HepG2 (cell line): ENCODE data around the gene MED28. TPM values are rescaled to one million over a fixed set of nuclear protein-coding genes. Genes with fewer than 3 reads are reported as not detected.

Experiments used
- ATAC-seq: fragments of 200-7000 bp; cut with Tn5 transposase; 3 replicates; pipeline ENCODE4 v1.9.1; 2020; ENCODE audit warnings: mild to moderate bottlenecking, moderate library complexity
- BruUV-seq: library from RNA; stranded (reverse); fragments of 400-500 nt; replicated peaks from 2 replicates; lab custom pipeline; 2021; lab: Mats Ljungman, UMichigan
- CTCF ChIA-PET: fragments of 300-600 bp; formaldehyde crosslinking; extraction: SDS; loops from one replicate; lab custom pipeline; 2021; ENCODE audit warnings: low total read pairs, inconsistent platforms, low intra/inter-chr PET ratio; lab: Yijun Ruan, JAX
- POLR2A ChIA-PET: fragments of 350-600 bp; sonication (Branson Sonifier 250); formaldehyde crosslinking; loops from one replicate; lab custom pipeline; 2020; ENCODE audit warnings: antibody characterized with exemption, inconsistent platforms; lab: Yijun Ruan, JAX
- DNase-seq: peaks from one replicate; pipeline ENCODE4 v3.0.0-alpha.2; 2015; ENCODE audit warnings: low spot score
- FAIRE-seq: peaks from 3 replicates; lab custom pipeline; 2011; peaks lifted over from hg19 to GRCh38; lab: Jason Lieb, UNC
- H2AFZ ChIP-seq: one replicate; pipeline ENCODE4 v1.6.1; 2011; ENCODE audit warnings: low read length, inconsistent platforms
- H3K27ac ChIP-seq: fragments of 300-600 bp; 3 replicates; pipeline ENCODE4 v1.8.0; 2011; ENCODE audit warnings: mixed run types, mild to moderate bottlenecking, mixed read lengths, low read length, inconsistent platforms; ENCODE audit not compliant: insufficient read depth; ENCODE audit errors: extremely low read length
- H3K27me3 ChIP-seq, 2 experiments: fragments of 200-600 bp in 1 of 2; 2 replicates in 1 of 2; 3 replicates in 1 of 2; pipeline versions ENCODE4 v1.6.0 to v1.8.0; 2011; ENCODE audit warnings: low read length in 2 of 2, mild to moderate bottlenecking in 2 of 2, moderate library complexity in 2 of 2, inconsistent platforms in 1 of 2; ENCODE audit not compliant: insufficient read depth in 2 of 2, control insufficient read depth in 1 of 2
- H3K36me3 ChIP-seq, 2 experiments: fragments of 200-600 bp in 1 of 2; replicated peaks in 1 of 2; 2 replicates in 1 of 2; 3 replicates in 1 of 2; pipeline versions ENCODE4 v1.5.1 to v1.8.0; 2011; ENCODE audit warnings: low read length in 2 of 2, inconsistent platforms in 1 of 2; ENCODE audit not compliant: insufficient read depth in 2 of 2, control insufficient read depth in 1 of 2
- H3K4me1 ChIP-seq: 2 replicates; pipeline ENCODE4 v1.5.1; 2012; ENCODE audit warnings: low read length, inconsistent platforms; ENCODE audit not compliant: insufficient read depth
- H3K4me2 ChIP-seq: 2 replicates; pipeline ENCODE4 v1.6.0; 2011; ENCODE audit warnings: low read depth, low read length, inconsistent platforms
- H3K4me3 ChIP-seq, 3 experiments: fragments of 200-600 bp in 1 of 3; sonication (generic), shearing (Covaris generic) in 1 of 3; replicated peaks in 1 of 3; 2 replicates each; pipeline ENCODE4 v1.5.1; 2011 to 2016; ENCODE audit warnings: low read length in 3 of 3, inconsistent platforms in 2 of 3, low read depth in 2 of 3, mild to moderate bottlenecking in 2 of 3, control low read depth in 1 of 3, mixed read lengths in 1 of 3; ENCODE audit not compliant: insufficient read depth in 1 of 3
- H3K79me2 ChIP-seq: one replicate; pipeline ENCODE4 v1.6.1; 2011; ENCODE audit warnings: low read length, inconsistent platforms; ENCODE audit not compliant: insufficient read depth
- H3K9ac ChIP-seq: 2 replicates; pipeline ENCODE4 v1.6.0; 2011; ENCODE audit warnings: mild to moderate bottlenecking, low read depth, low read length, inconsistent platforms; ENCODE audit not compliant: insufficient read depth
- H3K9me3 ChIP-seq: 2 replicates; pipeline ENCODE4 v1.5.1; 2012; ENCODE audit warnings: mild to moderate bottlenecking, low read length
- H4K20me1 ChIP-seq: 2 replicates; pipeline ENCODE4 v1.6.0; 2011; ENCODE audit warnings: inconsistent platforms, mild to moderate bottlenecking, low read length, moderate library complexity; ENCODE audit not compliant: insufficient read depth
- ATM ChIP-seq: fragments of 450-650 bp; IDR thresholded peaks from 2 replicates; pipeline ENCODE4 v1.7.1; 2017; ENCODE audit warnings: mild to moderate bottlenecking, borderline replicate concordance
- BCLAF1 ChIP-seq: fragments of 450-650 bp; IDR thresholded peaks from 2 replicates; pipeline ENCODE4 v1.6.1; 2017; ENCODE audit warnings: mild to moderate bottlenecking
- CCAR2 ChIP-seq: fragments of 200-400 bp; formaldehyde crosslinking; optimal IDR thresholded peaks from 2 replicates; pipeline ENCODE3; 2018; ENCODE audit warnings: low read depth, mild to moderate bottlenecking, low read length, moderate library complexity
- DNMT1 ChIP-seq: sonication (generic); formaldehyde crosslinking; IDR thresholded peaks from 2 replicates; pipeline ENCODE4 v1.5.1; 2020; ENCODE audit warnings: mild to moderate bottlenecking, missing genetic modification reagents
- ELF1 ChIP-seq: sonication (generic); formaldehyde crosslinking; IDR thresholded peaks from 2 replicates; pipeline ENCODE4 v1.4.0; 2020; ENCODE audit warnings: missing genetic modification reagents
- FOXA3 ChIP-seq: IDR thresholded peaks from 2 replicates; pipeline ENCODE4 v1.6.1; 2016; ENCODE audit warnings: missing genetic modification reagents, missing compliant biosample characterization
- HCFC1 ChIP-seq: fragments of 150-350 bp; IDR thresholded peaks from 2 replicates; pipeline ENCODE4 v1.6.1; 2014; ENCODE audit warnings: low read depth, low read length
- HDAC6 ChIP-seq: fragments of 200-600 bp; sonication (generic); IDR thresholded peaks from 2 replicates; pipeline ENCODE4 v1.7.0; 2017; ENCODE audit warnings: mild to moderate bottlenecking, antibody characterized with exemption, low read length, low read depth
- HOXD1 ChIP-seq: sonication (generic); formaldehyde crosslinking; IDR thresholded peaks from 2 replicates; pipeline ENCODE4 v1.5.0; 2020; ENCODE audit warnings: missing genetic modification reagents
- JDP2 ChIP-seq: sonication (generic); formaldehyde crosslinking; IDR thresholded peaks from 2 replicates; pipeline ENCODE4 v1.8.1; 2022; ENCODE audit warnings: missing genetic modification reagents, borderline replicate concordance
- KDM3A ChIP-seq: IDR thresholded peaks from 2 replicates; pipeline ENCODE4 v1.6.1; 2018; ENCODE audit warnings: low read depth, missing compliant biosample characterization
- NR2F6 ChIP-seq, 2 experiments: IDR thresholded peaks; 2 replicates each; pipeline ENCODE4 v1.6.1; 2016; ENCODE audit warnings: antibody characterized with exemption in 1 of 2, mild to moderate bottlenecking in 1 of 2
- RBFOX2 ChIP-seq: fragments of 200-400 bp; formaldehyde crosslinking; IDR thresholded peaks from 2 replicates; pipeline ENCODE4 v1.6.1; 2017; ENCODE audit warnings: low read depth, mild to moderate bottlenecking, low read length
- SATB2 ChIP-seq: sonication (generic); formaldehyde crosslinking; IDR thresholded peaks from 2 replicates; pipeline ENCODE4 v1.5.0; 2020; ENCODE audit warnings: missing genetic modification reagents
- SMAD1 ChIP-seq: sonication (generic); formaldehyde crosslinking; IDR thresholded peaks from 2 replicates; pipeline ENCODE4 v1.4.0; 2020; ENCODE audit warnings: missing genetic modification reagents, low read depth, mild to moderate bottlenecking, borderline replicate concordance
- SP4 ChIP-seq: sonication (generic); formaldehyde crosslinking; IDR thresholded peaks from 2 replicates; pipeline ENCODE4 v1.8.1; 2023; ENCODE audit warnings: mild to moderate bottlenecking, missing genetic modification reagents
- TBL1XR1 ChIP-seq: fragments of 150-350 bp; IDR thresholded peaks from 2 replicates; pipeline ENCODE4 v1.6.1; 2014; ENCODE audit warnings: borderline replicate concordance, low read length; ENCODE audit not compliant: partially characterized antibody
- ZKSCAN5 ChIP-seq: sonication (generic); formaldehyde crosslinking; IDR thresholded peaks from 2 replicates; pipeline ENCODE4 v1.5.1; 2020; ENCODE audit warnings: mild to moderate bottlenecking, missing genetic modification reagents
- WGBS: methylation state at CpG from one replicate; pipeline ENCODE4 v1.1.6; 2017; ENCODE audit warnings: low lambda C conversion rate; 5-methylcytosine and 5-hydroxymethylcytosine counted together
- in situ Hi-C: cut with HindIII; loops from 2 replicates; pipeline ENCODE4 v1.10.0; 2017; ENCODE audit warnings: low pct_unique_long_range_greater_than_20kb; ENCODE audit not compliant: extremely low pct_ligation_motif_present
- intact Hi-C: fragments of 100-400 bp; cut with micrococcal nuclease; formaldehyde crosslinking; loops from one replicate; pipeline ENCODE4 v1.10.0; 2022; ENCODE audit not compliant: unreplicated experiment
- polyA plus RNA-seq, 8 experiments: library from polyadenylated mRNA; depleted of rRNA in 3 of 8; stranded (reverse) in 7 of 8; unstranded in 1 of 8; fragments of >200 nt; fragmentation: Illumina TruSeq in 4 of 8; extraction: Trizol in 4 of 8; gene quantifications; 2 replicates each; pipeline versions ENCODE4 v1.2.1 to v1.2.3, GENCODE V29; 2011 to 2016; ENCODE audit warnings: low read depth in 4 of 8, missing spikeins in 1 of 8, mixed read lengths in 1 of 8; ENCODE audit not compliant: insufficient read depth in 1 of 8
- total RNA-seq, 5 experiments: library from RNA; depleted of rRNA; stranded (reverse); fragments of >200 nt; fragmentation: Illumina TruSeq; extraction: Trizol; gene quantifications; 2 replicates each; pipeline ENCODE4 v1.2.3, GENCODE V29; 2016; ENCODE audit warnings: low read depth in 1 of 5
- TF ChIP-seq, protein P1 (sequence below): sonication (generic); formaldehyde crosslinking; IDR thresholded peaks from 2 replicates; pipeline ENCODE4 v1.5.0; 2020; ENCODE audit warnings: mild to moderate bottlenecking, missing genetic modification reagents
- TF ChIP-seq, protein P2 (sequence below): sonication (generic); formaldehyde crosslinking; IDR thresholded peaks from 2 replicates; pipeline ENCODE4 v1.4.0; 2020; ENCODE audit warnings: missing genetic modification reagents

Gene MED28
- total and polyA plus RNA-seq, 2 of the 13 experiments (the other 11 are each of a cell fraction or from before 2014, with no cell fraction given) = 41.3 to 65.7 TPM

GRCh38 chr4:17616283-17616682 is 1.8 kb downstream of the MED28 start (continued):
- TF ChIP-seq TBL1XR1 (no peak), HDAC6 (no peak), HOXD1 (no peak), BCLAF1 (no peak), KDM3A (CRISPR knock-in tag) (no peak)
- TF ChIP-seq, all 625 proteins: peak for 0

DNA sequence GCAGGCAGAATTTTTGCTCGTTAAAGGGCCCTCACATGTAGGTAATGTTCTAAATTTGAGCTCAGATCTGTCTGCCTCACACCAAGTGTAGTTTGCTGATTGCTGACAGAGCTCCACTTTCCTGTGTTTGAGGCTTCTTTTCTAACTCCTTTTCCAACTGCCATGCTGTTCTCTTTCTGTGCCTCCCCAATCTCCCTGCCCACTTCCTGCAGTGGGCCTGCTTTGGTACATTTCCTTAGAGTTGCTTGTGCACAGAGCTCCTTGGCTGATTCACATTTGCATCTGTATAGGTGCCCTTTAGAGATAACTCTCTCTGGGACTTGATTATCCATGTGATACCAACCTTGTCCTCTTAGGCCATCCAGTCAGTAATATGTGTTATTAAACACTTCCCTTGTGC is 4.5 kb downstream of the MED28 start:
- H3K4me1 ChIP-seq = peaks cover 40% of the 10 kb centered on the region
- no peak for DNase-seq
- no peaks in the 10 kb centered on the region for H3K9me3 ChIP-seq
- peaks cover 59% of the 10 kb centered on the region for H3K79me2 ChIP-seq
- no peak overlapping the region for H3K9ac ChIP-seq
- H3K4me2 ChIP-seq = no peak overlapping the region; the same call in 1 of the 2 replicates
- FAIRE-seq = no peak
- peaks cover 19 to 63% of the 10 kb centered on the region in 2 experiments for H3K36me3 ChIP-seq
- CTCF ChIA-PET = no interaction called here
- intact Hi-C loops (no loop called here), in situ Hi-C loops (no loop called here)
- 0% methylated on average over 1 of the region's 1 CpG for WGBS
- no peaks in the 10 kb centered on the region; a peak in 1 of 5 replicates for H3K27me3 ChIP-seq
- BruUV-seq = no TSS peak
- no peak overlapping the region for H3K27ac ChIP-seq
- no peak for ATAC-seq
- H3K4me3 ChIP-seq = no peak overlapping the region
- H2AFZ ChIP-seq = no peak overlapping the region
- POLR2A ChIA-PET = no interaction called here
- H4K20me1 ChIP-seq = peaks cover 34% of the 10 kb centered on the region
- TF ChIP-seq, protein P1, sequence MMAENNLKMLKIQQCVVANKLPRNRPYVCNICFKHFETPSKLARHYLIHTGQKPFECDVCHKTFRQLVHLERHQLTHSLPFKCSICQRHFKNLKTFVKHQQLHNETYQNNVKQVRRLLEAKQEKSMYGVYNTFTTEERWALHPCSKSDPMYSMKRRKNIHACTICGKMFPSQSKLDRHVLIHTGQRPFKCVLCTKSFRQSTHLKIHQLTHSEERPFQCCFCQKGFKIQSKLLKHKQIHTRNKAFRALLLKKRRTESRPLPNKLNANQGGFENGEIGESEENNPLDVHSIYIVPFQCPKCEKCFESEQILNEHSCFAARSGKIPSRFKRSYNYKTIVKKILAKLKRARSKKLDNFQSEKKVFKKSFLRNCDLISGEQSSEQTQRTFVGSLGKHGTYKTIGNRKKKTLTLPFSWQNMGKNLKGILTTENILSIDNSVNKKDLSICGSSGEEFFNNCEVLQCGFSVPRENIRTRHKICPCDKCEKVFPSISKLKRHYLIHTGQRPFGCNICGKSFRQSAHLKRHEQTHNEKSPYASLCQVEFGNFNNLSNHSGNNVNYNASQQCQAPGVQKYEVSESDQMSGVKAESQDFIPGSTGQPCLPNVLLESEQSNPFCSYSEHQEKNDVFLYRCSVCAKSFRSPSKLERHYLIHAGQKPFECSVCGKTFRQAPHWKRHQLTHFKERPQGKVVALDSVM (CRISPR knock-in tag) = no peak
- TF ChIP-seq ZKSCAN5 = no peak
- no peak for TF ChIP-seq RBFOX2
- no peak for TF ChIP-seq FOXA3 (CRISPR knock-in tag)
- TF ChIP-seq, protein P2, sequence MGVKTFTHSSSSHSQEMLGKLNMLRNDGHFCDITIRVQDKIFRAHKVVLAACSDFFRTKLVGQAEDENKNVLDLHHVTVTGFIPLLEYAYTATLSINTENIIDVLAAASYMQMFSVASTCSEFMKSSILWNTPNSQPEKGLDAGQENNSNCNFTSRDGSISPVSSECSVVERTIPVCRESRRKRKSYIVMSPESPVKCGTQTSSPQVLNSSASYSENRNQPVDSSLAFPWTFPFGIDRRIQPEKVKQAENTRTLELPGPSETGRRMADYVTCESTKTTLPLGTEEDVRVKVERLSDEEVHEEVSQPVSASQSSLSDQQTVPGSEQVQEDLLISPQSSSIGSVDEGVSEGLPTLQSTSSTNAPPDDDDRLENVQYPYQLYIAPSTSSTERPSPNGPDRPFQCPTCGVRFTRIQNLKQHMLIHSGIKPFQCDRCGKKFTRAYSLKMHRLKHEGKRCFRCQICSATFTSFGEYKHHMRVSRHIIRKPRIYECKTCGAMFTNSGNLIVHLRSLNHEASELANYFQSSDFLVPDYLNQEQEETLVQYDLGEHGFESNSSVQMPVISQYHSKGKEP (CRISPR knock-in tag) = no peak
- TF ChIP-seq SP4 = no peak
- TF ChIP-seq NR2F6 (IDR thresholded peaks at IDR 0.05) = no peak
- TF ChIP-seq NR2F6 (CRISPR knock-in tag; IDR thresholded peaks at IDR 0.05) = no peak
- no peak for TF ChIP-seq HCFC1
- no peak for TF ChIP-seq JDP2 (CRISPR knock-in tag)
- no peak for TF ChIP-seq SATB2 (CRISPR knock-in tag)
- no peak for TF ChIP-seq ELF1 (CRISPR knock-in tag)
- TF ChIP-seq SMAD1 (CRISPR knock-in tag) = no peak
- TF ChIP-seq ATM = no peak
- no peak for TF ChIP-seq DNMT1 (CRISPR knock-in tag)
- TF ChIP-seq CCAR2 = no peak
